Renal pelvis (tissue), 4 donors: ENCODE results near the gene ZPLD1. TPM values are rescaled to one million over a fixed set of nuclear protein-coding genes. Genes with fewer than 3 reads are reported as not detected.

Experiments
- DNase-seq: peaks from one replicate; pipeline ENCODE4 v3.0.0-alpha.2; 2013
- polyA plus RNA-seq, 3 donors: library from polyadenylated mRNA; unstranded; fragments of 120-200 nt; gene quantifications; one replicate each; pipeline ENCODE4 v1.2.1, GENCODE V29; 2013; ENCODE audit not compliant: insufficient read length in 3 of 3

ZPLD1 gene
- polyA plus RNA-seq, 3 donors = 0.41 to 0.89 (median 0.62) TPM

GRCh38 chr3:102466001-102466400 is 31.2 kb downstream of the ZPLD1 start:
- DNase-seq = no peak

GRCh38 chr3:102470066-102470465 is 35.3 kb downstream of the ZPLD1 start:
- DNase-seq = peak; percentile 39

GRCh38 chr3:102471001-102471400 is 36.2 kb downstream of the ZPLD1 start:
- DNase-seq = no peak

GRCh38 chr3:102471491-102471890 is 36.7 kb downstream of the ZPLD1 start:
- no peak for DNase-seq

- DNase-seq = no peak
These were observed 38.8 kb downstream of the ZPLD1 start for GRCh38 chr3:102473648-102474047.

GRCh38 chr3:102474207-102474606 is 39.4 kb downstream of the ZPLD1 start:
- no peak for DNase-seq

- DNase-seq = no peak
These were observed 41.4 kb downstream of the ZPLD1 start for GRCh38 chr3:102476198-102476597.

GRCh38 chr3:102478160-102478559 is 43.3 kb downstream of the ZPLD1 start:
- DNase-seq = no peak

GRCh38 chr3:102480139-102480538 is 45.3 kb downstream of the ZPLD1 start:
- DNase-seq = no peak

- DNase-seq = no peak
These were observed 46.2 kb downstream of the ZPLD1 start for GRCh38 chr3:102481050-102481449.

GRCh38 chr3:102483556-102483955 is 48.7 kb downstream of the ZPLD1 start:
- DNase-seq = no peak

- no peak for DNase-seq
These were observed 49.5 kb downstream of the ZPLD1 start for GRCh38 chr3:102484363-102484762.

- DNase-seq = no peak
These were observed 50.9 kb downstream of the ZPLD1 start for GRCh38 chr3:102485701-102486100.

- DNase-seq = no peak
These were observed 53.5 kb downstream of the ZPLD1 start for GRCh38 chr3:102488331-102488730.

GRCh38 chr3:102492300-102492699 is 57.5 kb downstream of the ZPLD1 start:
- DNase-seq = no peak

GRCh38 chr3:102497571-102497970 is 62.8 kb downstream of the ZPLD1 start:
- no peak for DNase-seq

- DNase-seq = no peak
These were observed 70.7 kb downstream of the ZPLD1 start for GRCh38 chr3:102505542-102505941.

- no peak for DNase-seq
These were observed 75.8 kb downstream of the ZPLD1 start for GRCh38 chr3:102510663-102511062.

GRCh38 chr3:102511168-102511567 is 76.4 kb downstream of the ZPLD1 start:
- no peak for DNase-seq

- no peak for DNase-seq
These were observed 76.8 kb downstream of the ZPLD1 start for GRCh38 chr3:102511639-102512038.

- no peak for DNase-seq
These were observed 78.1 kb downstream of the ZPLD1 start for GRCh38 chr3:102512734-102513504.

GRCh38 chr3:102514241-102514640 is 79.4 kb downstream of the ZPLD1 start:
- no peak for DNase-seq

- DNase-seq = no peak
These were observed 86.4 kb downstream of the ZPLD1 start for GRCh38 chr3:102521246-102521645.

GRCh38 chr3:102525624-102526023 is 90.8 kb downstream of the ZPLD1 start:
- DNase-seq = no peak
